A673 (cell line): ENCODE results near the gene NCOA7. TPM values are rescaled to one million over a fixed set of nuclear protein-coding genes. Genes with fewer than 3 reads are reported as not detected.
A peak's percentile ranks its signal among the peaks of the same experiment; 100 is the strongest.

Experiments used
- BruUV-seq: library from RNA; stranded (reverse); fragments of 400-500 nt; replicated peaks from 2 replicates; lab custom pipeline; 2021; lab: Mats Ljungman, UMichigan
- CTCF ChIA-PET: fragments of 300-600 bp; sonication (Branson Sonifier 250); formaldehyde crosslinking; loops from one replicate; lab custom pipeline; 2022; ENCODE audit warnings: antibody characterized with exemption; lab: Charles Lee
- POLR2A ChIA-PET: fragments of 300-600 bp; sonication (Branson Sonifier 250); formaldehyde crosslinking; loops from one replicate; lab custom pipeline; 2022; ENCODE audit warnings: antibody characterized with exemption; ENCODE audit not compliant: low non-redundant PET; lab: Charles Lee
- DNase-seq: peaks from one replicate; pipeline ENCODE4 v3.0.0-alpha.2; 2015; ENCODE audit warnings: low spot score
- H3K27ac ChIP-seq: fragments of 200-600 bp; sonication (generic); 2 replicates; pipeline ENCODE4 v1.5.1; 2016; ENCODE audit warnings: mixed run types, low read depth, mild to moderate bottlenecking, mixed read lengths, antibody characterized with exemption, low read length; ENCODE audit not compliant: poor library complexity, severe bottlenecking
- H3K27me3 ChIP-seq: fragments of 200-600 bp; sonication (generic); replicated peaks from 2 replicates; pipeline ENCODE4 v1.6.1; 2017; ENCODE audit warnings: mixed run types, low read depth, mild to moderate bottlenecking, mixed read lengths, antibody characterized with exemption, low read length; ENCODE audit not compliant: insufficient read depth, poor library complexity
- H3K36me3 ChIP-seq: fragments of 200-600 bp; sonication (generic); 2 replicates; pipeline ENCODE4 v1.6.1; 2016; ENCODE audit warnings: mixed run types, mild to moderate bottlenecking, mixed read lengths, antibody characterized with exemption, low read length; ENCODE audit not compliant: insufficient read depth, poor library complexity, severe bottlenecking
- H3K4me1 ChIP-seq: fragments of 200-600 bp; sonication (generic); 2 replicates; pipeline ENCODE4 v1.6.1; 2017; ENCODE audit warnings: mixed run types, mild to moderate bottlenecking, mixed read lengths, antibody characterized with exemption, low read length; ENCODE audit not compliant: insufficient read depth, poor library complexity, severe bottlenecking
- H3K4me3 ChIP-seq: fragments of 200-600 bp; sonication (generic); 2 replicates; pipeline ENCODE4 v1.5.1; 2016; ENCODE audit warnings: low read depth, mixed run types, mild to moderate bottlenecking, mixed read lengths, low read length; ENCODE audit not compliant: poor library complexity, severe bottlenecking
- H3K9me3 ChIP-seq: fragments of 200-600 bp; sonication (generic); 2 replicates; pipeline ENCODE4 v1.6.1; 2016; ENCODE audit warnings: mixed run types, low read depth, mild to moderate bottlenecking, mixed read lengths, antibody characterized with exemption, low read length; ENCODE audit not compliant: poor library complexity, severe bottlenecking
- CTCF ChIP-seq: fragments of 300-800, 200-600 bp; sonication (generic); conservative IDR thresholded peaks from 2 replicates; pipeline ENCODE4 v1.5.1; 2017; ENCODE audit warnings: low read depth, mild to moderate bottlenecking, antibody characterized with exemption, low read length, moderate library complexity, mixed read lengths
- EZH2 ChIP-seq: fragments of 200-600 bp; sonication (generic); IDR thresholded peaks from 2 replicates; pipeline ENCODE4 v1.6.1; 2017; ENCODE audit warnings: borderline replicate concordance, low read depth, mild to moderate bottlenecking, mixed read lengths, antibody characterized with exemption, low read length; ENCODE audit not compliant: poor library complexity, severe bottlenecking
- intact Hi-C: fragments of 100-400 bp; cut with micrococcal nuclease; formaldehyde crosslinking; loops from one replicate; pipeline ENCODE4 v1.10.0; 2022; ENCODE audit not compliant: unreplicated experiment
- total RNA-seq: library from RNA; stranded (reverse); gene quantifications from 2 replicates; pipeline ENCODE4 v1.2.3, GENCODE V29; 2021

Gene NCOA7
- total RNA-seq, 1 experiment from 2014 or later: 33.5 TPM

GRCh38 chr6:125835221-125835744, 44.5 kb downstream of the NCOA7 start:
- no peaks in the 10 kb centered on the region for H3K36me3 ChIP-seq
- no peak overlapping the region for H3K27ac ChIP-seq
- H3K9me3 ChIP-seq: no peaks in the 10 kb centered on the region
- no peak for TF ChIP-seq CTCF
- TF ChIP-seq EZH2: no peak
- no peak overlapping the region for H3K4me3 ChIP-seq
- POLR2A ChIA-PET: no interaction called here
- intact Hi-C loops: no loop called here
- peak; percentile 22 for DNase-seq
- H3K4me1 ChIP-seq: peaks cover 15% of the 10 kb centered on the region
- no peaks in the 10 kb centered on the region for H3K27me3 ChIP-seq
- CTCF ChIA-PET: interaction anchor here (1.0 kb wide), 1 partner anchor 118 kb away, joined by 3 read pairs; no protein-coding TSS in a partner anchor
- BruUV-seq: no TSS peak

DNA sequence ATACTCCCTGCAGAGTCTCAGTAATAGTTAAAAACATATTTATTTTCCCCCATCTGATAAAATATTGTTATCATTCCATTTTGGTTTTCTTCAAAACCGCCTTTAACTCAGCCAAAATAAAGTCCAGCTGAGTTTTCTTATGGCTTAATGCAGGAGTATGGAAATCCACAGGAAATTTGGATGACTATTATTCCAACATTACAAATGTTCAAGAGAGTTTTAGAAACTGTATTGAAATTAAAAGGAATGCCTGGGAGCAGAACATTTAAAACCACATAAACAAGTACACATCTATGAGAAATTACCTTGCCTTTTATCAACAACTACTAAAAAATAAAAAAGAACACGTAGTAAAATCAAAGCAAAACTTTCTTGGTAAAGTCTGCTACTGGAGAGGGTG, 45.7 kb downstream of the NCOA7 start:
- Histone ChIP-seq H3K4me3 (no peak overlapping the region), H3K36me3 (no peaks in the 10 kb centered on the region), H3K4me1 (peaks cover 15% of the 10 kb centered on the region), H3K27ac (no peak overlapping the region), H3K9me3 (no peaks in the 10 kb centered on the region), H3K27me3 (no peaks in the 10 kb centered on the region)
- DNase-seq: no peak
- ChIA-PET CTCF (no interaction called here), POLR2A (no interaction called here)
- BruUV-seq: no TSS peak
- intact Hi-C loops: no loop called here
- TF ChIP-seq EZH2 (no peak), CTCF (no peak)

DNA sequence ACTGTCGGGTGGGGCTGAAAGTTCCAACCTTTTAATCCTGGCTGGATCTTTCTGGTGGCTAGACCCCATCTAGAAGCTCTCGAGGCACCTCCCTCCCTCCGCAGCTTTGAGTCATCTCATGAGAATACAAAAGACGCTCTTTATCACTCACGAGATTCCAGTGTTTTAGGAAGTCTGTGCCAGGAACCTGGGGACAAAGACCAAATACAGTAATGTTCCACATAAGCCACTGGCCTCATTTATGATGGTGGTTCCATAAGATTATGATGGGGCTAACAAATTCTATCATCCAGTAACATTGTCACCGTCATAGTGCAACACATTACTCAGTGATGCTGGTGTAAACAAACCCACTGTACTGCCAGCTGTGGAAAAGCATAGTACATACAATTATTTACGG, 48.7 kb downstream of the NCOA7 start:
- POLR2A ChIA-PET: no interaction called here
- CTCF ChIA-PET: interaction anchor here (0.7 kb wide), 1 partner anchor 11 kb away, joined by 4 read pairs; no protein-coding TSS in a partner anchor
- no peak overlapping the region for H3K4me3 ChIP-seq
- H3K36me3 ChIP-seq: no peaks in the 10 kb centered on the region
- no peak overlapping the region for H3K27ac ChIP-seq
- BruUV-seq: no TSS peak
- H3K27me3 ChIP-seq: no peaks in the 10 kb centered on the region
- no peaks in the 10 kb centered on the region for H3K9me3 ChIP-seq
- TF ChIP-seq EZH2: no peak
- H3K4me1 ChIP-seq: peaks cover 15% of the 10 kb centered on the region
- peak; percentile 52 for DNase-seq
- intact Hi-C loops: no loop called here

- POLR2A ChIA-PET: no interaction called here
- no peak for TF ChIP-seq CTCF
- no peak for TF ChIP-seq EZH2
Observed at GRCh38 chr6:125839879-125840278, 49.1 kb downstream of the NCOA7 start.

More at GRCh38 chr6:125839879-125840278, 49.1 kb downstream of the NCOA7 start:
- H3K4me3 ChIP-seq: no peak overlapping the region
- no TSS peak for BruUV-seq
- peaks cover 15% of the 10 kb centered on the region for H3K4me1 ChIP-seq
- H3K27me3 ChIP-seq: no peaks in the 10 kb centered on the region
- H3K36me3 ChIP-seq: no peaks in the 10 kb centered on the region
- CTCF ChIA-PET: interaction anchor here (0.7 kb wide), 1 partner anchor 12 kb away, joined by 4 read pairs; no protein-coding TSS in a partner anchor
- no peak for DNase-seq
- H3K9me3 ChIP-seq: no peaks in the 10 kb centered on the region
- intact Hi-C loops: no loop called here
- H3K27ac ChIP-seq: no peak overlapping the region
